ENCODE measurements around the gene EFNB3.

The EFNB3 gene

DNA sequence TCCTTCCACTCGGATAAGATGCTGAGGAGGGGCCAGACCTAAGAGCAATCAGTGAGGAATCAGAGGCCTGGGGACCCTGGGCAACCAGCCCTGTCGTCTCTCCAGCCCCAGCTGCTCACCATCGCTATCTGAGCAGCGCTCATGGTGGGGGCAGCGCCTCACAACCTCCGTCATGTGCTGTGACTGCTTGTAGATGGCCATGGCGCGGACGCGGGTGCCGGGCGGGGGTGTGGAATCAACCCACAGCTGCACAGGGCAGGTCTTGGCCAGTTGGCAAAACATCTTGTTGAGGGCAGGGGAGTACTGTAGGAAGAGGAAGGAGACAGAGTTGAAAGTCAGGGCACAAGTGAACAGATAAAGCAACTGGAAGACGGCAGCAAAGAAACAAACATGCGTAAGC lies 30.1 kb upstream of the EFNB3 start:
- TF ChIP-seq, protein P1, sequence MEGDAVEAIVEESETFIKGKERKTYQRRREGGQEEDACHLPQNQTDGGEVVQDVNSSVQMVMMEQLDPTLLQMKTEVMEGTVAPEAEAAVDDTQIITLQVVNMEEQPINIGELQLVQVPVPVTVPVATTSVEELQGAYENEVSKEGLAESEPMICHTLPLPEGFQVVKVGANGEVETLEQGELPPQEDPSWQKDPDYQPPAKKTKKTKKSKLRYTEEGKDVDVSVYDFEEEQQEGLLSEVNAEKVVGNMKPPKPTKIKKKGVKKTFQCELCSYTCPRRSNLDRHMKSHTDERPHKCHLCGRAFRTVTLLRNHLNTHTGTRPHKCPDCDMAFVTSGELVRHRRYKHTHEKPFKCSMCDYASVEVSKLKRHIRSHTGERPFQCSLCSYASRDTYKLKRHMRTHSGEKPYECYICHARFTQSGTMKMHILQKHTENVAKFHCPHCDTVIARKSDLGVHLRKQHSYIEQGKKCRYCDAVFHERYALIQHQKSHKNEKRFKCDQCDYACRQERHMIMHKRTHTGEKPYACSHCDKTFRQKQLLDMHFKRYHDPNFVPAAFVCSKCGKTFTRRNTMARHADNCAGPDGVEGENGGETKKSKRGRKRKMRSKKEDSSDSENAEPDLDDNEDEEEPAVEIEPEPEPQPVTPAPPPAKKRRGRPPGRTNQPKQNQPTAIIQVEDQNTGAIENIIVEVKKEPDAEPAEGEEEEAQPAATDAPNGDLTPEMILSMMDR (IDR thresholded peaks at IDR 0.05; ENCODE audit: insufficient read depth, low read depth, low read length, missing control alignments), result no peak

GRCh38 chr17:7676533-7676932 lies 28.5 kb upstream of the EFNB3 start:
- H3K4me3 ChIP-seq (ENCODE audit: low read length), result no peak overlapping the region
- TF ChIP-seq, protein P1 (IDR thresholded peaks at IDR 0.05; ENCODE audit: insufficient read depth, low read depth, low read length, missing control alignments), result no peak
- DNase-seq (ENCODE audit: low read depth), result no peak

More for the DNA sequence above, 30.1 kb upstream of the EFNB3 start:
- no peak for DNase-seq (ENCODE audit: low read depth)
- H3K4me3 ChIP-seq (ENCODE audit: low read length), result no peak overlapping the region

- TF ChIP-seq, protein P1 (IDR thresholded peaks at IDR 0.05; ENCODE audit: insufficient read depth, low read depth, low read length, missing control alignments), result no peak
- DNase-seq (ENCODE audit: low read depth), result no peak
- no peak overlapping the region for H3K4me3 ChIP-seq (ENCODE audit: low read length)
These were observed 27.5 kb upstream of the EFNB3 start for GRCh38 chr17:7677388-7678067.

GRCh38 chr17:7684851-7685532 lies 20.0 kb upstream of the EFNB3 start:
- no peak for DNase-seq (ENCODE audit: low read depth)
- H3K4me3 ChIP-seq (ENCODE audit: low read length), result peak overlapping the region; percentile 96
- TF ChIP-seq, protein P1 (IDR thresholded peaks at IDR 0.05; ENCODE audit: insufficient read depth, low read depth, low read length, missing control alignments), result no peak

DNA sequence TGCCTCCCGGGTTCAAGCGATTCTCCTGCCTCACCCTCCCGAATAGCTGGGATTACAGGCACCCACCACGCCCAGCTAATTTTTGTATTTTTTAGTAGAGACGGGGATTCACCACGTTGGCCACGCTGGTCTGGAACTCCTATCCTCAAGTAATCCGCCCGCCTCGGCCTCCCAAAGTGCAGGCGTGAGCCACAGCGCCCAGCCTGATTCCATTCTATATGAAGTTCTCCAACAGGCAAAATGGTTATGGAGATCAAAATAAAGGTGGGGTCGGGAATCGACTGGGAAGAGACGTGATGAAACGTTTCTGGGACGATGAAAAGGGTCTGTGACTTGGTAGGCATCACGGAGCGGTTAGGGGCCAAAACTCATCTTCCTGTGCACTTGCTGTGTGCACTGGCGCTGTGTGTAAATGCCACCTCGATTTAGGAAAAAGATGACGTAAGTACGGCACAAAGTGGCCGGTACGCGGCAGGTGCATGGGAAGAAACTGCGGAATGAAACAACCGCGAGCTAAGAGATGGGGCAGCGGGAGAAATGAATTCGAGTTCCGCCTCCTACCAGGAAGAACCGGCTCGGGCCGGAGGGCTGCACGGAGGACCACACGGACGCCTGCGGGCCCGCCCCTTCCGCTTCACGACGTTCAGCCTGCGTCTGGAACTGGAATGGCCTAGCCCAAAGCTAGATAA lies 19.3 kb upstream of the EFNB3 start:
- TF ChIP-seq, protein P1 (IDR thresholded peaks at IDR 0.05; ENCODE audit: insufficient read depth, low read depth, low read length, missing control alignments), result no peak
- peak; percentile 96 for DNase-seq (ENCODE audit: low read depth)
- peak overlapping the region; percentile 96 for H3K4me3 ChIP-seq (ENCODE audit: low read length)

DNA sequence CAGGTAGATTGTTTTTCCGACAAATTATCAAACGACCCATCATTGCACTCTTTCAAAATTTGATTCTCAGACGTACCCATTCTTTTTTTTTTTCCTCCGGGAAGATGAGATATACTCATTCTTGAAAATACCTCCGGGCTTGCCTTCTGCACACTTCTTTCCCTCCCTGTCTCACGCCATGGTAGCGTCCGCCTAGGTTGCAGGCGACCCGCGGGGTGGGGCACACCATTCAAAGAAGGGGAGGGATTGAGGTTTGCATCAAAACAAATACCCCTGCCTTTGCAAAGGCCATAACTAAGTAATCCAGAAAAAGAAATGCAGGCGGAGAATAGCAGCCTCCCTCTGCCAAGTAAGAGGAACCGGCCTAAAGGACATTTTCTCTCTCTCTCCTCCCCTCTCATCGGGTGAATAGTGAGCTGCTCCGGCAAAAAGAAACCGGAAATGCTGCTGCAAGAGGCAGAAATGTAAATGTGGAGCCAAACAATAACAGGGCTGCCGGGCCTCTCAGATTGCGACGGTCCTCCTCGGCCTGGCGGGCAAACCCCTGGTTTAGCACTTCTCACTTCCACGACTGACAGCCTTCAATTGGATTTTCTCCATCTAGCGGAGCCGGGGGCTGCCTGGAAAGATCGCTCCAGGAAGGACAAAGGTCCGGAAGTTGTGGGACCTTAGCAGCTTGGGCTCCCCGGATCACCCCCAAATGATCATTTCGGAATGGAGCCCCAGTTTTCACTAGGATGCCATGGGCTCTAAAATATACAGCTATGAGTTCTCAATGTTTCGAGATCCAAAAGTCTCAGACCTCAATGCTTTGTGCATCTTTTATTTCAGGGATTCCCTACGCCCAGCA lies 18.6 kb upstream of the EFNB3 start:
- DNase-seq (ENCODE audit: low read depth), result peak; percentile 84
- TF ChIP-seq, protein P1 (IDR thresholded peaks at IDR 0.05; ENCODE audit: insufficient read depth, low read depth, low read length, missing control alignments), result no peak
- peak overlapping the region; percentile 96 for H3K4me3 ChIP-seq (ENCODE audit: low read length)

Data from epithelial cell of esophagus (primary cell).